Left lung (tissue), 10 donors: ENCODE measurements around the gene SLC12A5. TPM values are rescaled to one million over a fixed set of nuclear protein-coding genes. Genes with fewer than 3 reads are reported as not detected.

ENCODE experiments used
- ATAC-seq: fragments of 200-7000 bp; cut with Tn5 transposase; one replicate; pipeline ENCODE4 v1.9.1; 2020; ENCODE audit warnings: moderate library complexity
- DNase-seq, 4 donors: peaks; one replicate each; pipeline ENCODE4 v3.0.0-alpha.2; 2013 to 2020
- H3K27ac ChIP-seq, 2 donors: fragments of 200-600 bp; sonication (generic) in 1 of 2; one replicate each; pipeline versions ENCODE4 v1.5.0 to v1.8.0; 2020 to 2021
- H3K27me3 ChIP-seq, 2 donors: fragments of 200-600 bp; sonication (generic) in 1 of 2; one replicate each; pipeline versions ENCODE4 v1.5.0 to v1.8.0; 2020 to 2021
- H3K36me3 ChIP-seq, 2 donors: fragments of 200-600 bp; sonication (generic) in 1 of 2; one replicate each; pipeline versions ENCODE4 v1.5.0 to v1.8.0; 2020 to 2021
- H3K4me1 ChIP-seq, 2 donors: fragments of 200-600 bp; one replicate each; pipeline ENCODE4 v1.8.0; 2021
- H3K4me3 ChIP-seq, 2 donors: fragments of 200-600 bp; sonication (generic) in 1 of 2; one replicate each; pipeline versions ENCODE4 v1.5.0 to v1.8.0; 2020 to 2021; ENCODE audit warnings: mild to moderate bottlenecking in 1 of 2
- H3K9me3 ChIP-seq, 2 donors: fragments of 200-600 bp; sonication (generic) in 1 of 2; one replicate each; pipeline versions ENCODE4 v1.5.0 to v1.8.0; 2020 to 2021
- intact Hi-C, 2 donors: fragments of 100-400 bp; cut with DNase I; formaldehyde crosslinking; loops; one replicate each; pipeline versions ENCODE4 v1.11.2 to v1.14.2; 2022
- polyA plus RNA-seq, 6 donors: library from polyadenylated mRNA; unstranded; fragments of 120-200 nt; gene quantifications; one replicate each; pipeline ENCODE4 v1.2.1, GENCODE V29; 2013; ENCODE audit not compliant: insufficient read length in 6 of 6
- total RNA-seq, 2 donors: library from RNA; stranded (reverse); fragmentation: NEBNext Ultra II Directional; extraction: Animal tissue kit (Norgen Biotek cat#: 25700); gene quantifications; one replicate each; pipeline ENCODE4 v1.2.1, GENCODE V29; 2021
- TF ChIP-seq, protein P1 (sequence below), 2 donors: fragments of 200-600 bp; sonication (generic) in 1 of 2; IDR thresholded peaks; one replicate each; pipeline versions ENCODE4 v1.5.0 to v1.8.0; 2021; ENCODE audit warnings: antibody characterized with exemption in 2 of 2
- donor health status: DM: no; HTN: yes; CAD: no.
- donor health status: DM: no; HTN: no; CAD: no.

SLC12A5 gene
- total and polyA plus RNA-seq, 8 donors, result 0.71 to 2.9 (median 1.5) TPM

DNA sequence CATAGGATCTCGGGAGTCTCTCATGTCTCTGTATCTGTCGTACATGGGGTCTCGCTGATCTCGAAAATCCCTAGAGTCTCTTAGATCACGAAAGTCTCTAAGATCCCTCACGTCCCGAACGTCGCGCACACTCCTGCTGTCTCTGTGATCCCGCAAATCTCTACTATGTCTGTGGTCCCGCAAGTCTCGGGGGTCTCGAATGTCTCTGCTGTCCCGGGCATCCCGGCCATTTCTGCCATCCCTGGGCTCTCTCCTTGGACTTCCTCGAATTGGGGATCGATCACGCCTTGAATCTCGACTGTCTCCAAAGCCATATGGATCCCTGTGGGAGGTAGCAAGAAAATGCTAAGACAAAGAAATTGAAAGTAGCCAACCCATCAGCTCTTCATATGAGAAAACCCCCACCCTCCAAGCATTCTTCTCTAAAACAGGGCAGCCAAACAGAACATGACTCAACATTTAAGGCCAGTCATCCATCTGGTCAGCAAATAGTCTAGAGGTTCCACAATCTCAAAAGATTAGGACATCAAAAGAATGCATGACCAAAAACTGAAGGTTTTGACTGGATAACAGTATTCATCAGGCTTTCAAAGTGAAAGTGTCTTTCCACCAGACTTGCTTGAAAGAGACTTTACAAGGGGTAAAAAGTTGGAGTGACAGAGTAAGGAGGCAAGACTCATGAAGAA lies 41.3 kb downstream of the SLC12A5 start:
- Histone ChIP-seq H3K27ac (no peak overlapping the region), H3K4me3 (no peak overlapping the region), H3K9me3 (no peaks in the 10 kb centered on the region), H3K36me3 (peaks cover 0 to 64% of the 10 kb centered on the region in 2 donors), H3K4me1 (no peaks in the 10 kb centered on the region), H3K27me3 (no peaks in the 10 kb centered on the region)
- intact Hi-C loops, result no loop called here
- DNase-seq (no peak), ATAC-seq (no peak)
- TF ChIP-seq, protein P1, sequence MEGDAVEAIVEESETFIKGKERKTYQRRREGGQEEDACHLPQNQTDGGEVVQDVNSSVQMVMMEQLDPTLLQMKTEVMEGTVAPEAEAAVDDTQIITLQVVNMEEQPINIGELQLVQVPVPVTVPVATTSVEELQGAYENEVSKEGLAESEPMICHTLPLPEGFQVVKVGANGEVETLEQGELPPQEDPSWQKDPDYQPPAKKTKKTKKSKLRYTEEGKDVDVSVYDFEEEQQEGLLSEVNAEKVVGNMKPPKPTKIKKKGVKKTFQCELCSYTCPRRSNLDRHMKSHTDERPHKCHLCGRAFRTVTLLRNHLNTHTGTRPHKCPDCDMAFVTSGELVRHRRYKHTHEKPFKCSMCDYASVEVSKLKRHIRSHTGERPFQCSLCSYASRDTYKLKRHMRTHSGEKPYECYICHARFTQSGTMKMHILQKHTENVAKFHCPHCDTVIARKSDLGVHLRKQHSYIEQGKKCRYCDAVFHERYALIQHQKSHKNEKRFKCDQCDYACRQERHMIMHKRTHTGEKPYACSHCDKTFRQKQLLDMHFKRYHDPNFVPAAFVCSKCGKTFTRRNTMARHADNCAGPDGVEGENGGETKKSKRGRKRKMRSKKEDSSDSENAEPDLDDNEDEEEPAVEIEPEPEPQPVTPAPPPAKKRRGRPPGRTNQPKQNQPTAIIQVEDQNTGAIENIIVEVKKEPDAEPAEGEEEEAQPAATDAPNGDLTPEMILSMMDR (IDR thresholded peaks at IDR 0.05), result no peak

DNA sequence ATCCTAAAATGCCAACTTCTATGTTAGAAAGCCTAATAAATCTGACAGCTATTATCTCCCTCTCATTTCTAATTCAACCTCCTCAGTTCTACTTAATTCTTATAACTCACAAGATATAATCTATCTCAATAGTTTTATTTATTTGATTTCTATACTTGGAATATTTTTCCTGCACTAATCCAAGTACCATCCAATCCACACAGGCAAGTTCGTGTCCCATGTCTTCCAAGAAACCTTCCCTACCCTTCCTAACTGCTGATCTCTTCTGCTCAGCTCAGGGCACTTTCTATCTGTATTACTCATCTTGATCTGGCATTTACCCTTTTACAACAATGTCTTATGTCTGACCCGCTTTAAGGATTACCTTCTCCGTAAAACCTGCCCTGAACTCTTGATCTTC lies 42.6 kb downstream of the SLC12A5 start:
- Histone ChIP-seq H3K9me3 (no peaks in the 10 kb centered on the region), H3K27ac (no peak overlapping the region), H3K4me3 (no peak overlapping the region), H3K4me1 (no peaks in the 10 kb centered on the region), H3K36me3 (peaks cover 0 to 61% of the 10 kb centered on the region in 2 donors), H3K27me3 (no peaks in the 10 kb centered on the region)
- intact Hi-C loops, result no loop called here
- TF ChIP-seq, protein P1 (IDR thresholded peaks at IDR 0.05), result no peak
- DNase-seq (no peak), ATAC-seq (no peak)

DNA sequence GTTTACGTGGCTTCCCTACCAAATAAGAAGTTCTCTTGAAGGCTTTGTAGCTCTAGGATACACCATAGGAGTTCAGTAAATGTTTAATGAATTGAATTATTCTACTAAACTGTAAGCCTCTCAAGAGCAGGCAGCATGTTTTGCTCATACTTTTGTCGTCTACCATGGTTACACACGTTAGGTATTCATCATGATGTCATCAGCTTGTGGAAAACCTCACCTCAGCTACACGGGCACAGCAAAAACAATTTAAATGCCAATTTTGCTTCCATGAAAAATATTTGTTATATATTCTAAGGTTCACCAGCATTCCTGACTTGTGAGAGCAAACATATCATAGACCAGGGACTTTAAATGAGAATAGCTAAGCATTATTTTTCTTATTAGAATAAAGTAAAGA lies 44.0 kb downstream of the SLC12A5 start:
- H3K27me3 ChIP-seq, result no peaks in the 10 kb centered on the region
- H3K36me3 ChIP-seq, result peaks cover 0 to 56% of the 10 kb centered on the region in 2 donors
- no peak for ATAC-seq

DNA sequence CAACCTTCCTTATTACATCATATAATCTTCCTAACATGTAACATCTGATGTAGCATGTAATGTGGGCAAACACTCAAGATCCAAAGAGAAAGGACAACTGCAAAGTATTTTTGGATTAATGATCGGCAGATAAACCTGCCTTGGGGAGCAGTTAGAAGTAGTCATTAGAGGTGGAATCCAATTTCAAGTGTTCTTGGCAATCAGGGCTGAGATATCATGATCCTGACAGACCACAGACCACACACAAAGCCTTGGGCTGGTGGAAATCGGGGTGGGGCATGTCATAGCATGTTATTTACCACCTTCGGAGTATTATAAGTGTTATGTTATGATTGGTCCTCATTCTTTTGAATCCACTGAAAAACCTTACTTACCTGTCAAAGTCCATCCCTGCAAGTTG lies 44.4 kb downstream of the SLC12A5 start:
- intact Hi-C loops, result no loop called here
- ATAC-seq (no peak), DNase-seq (no peak)
- Histone ChIP-seq H3K9me3 (no peaks in the 10 kb centered on the region), H3K36me3 (peaks cover 0 to 56% of the 10 kb centered on the region in 2 donors), H3K27ac (no peak overlapping the region), H3K4me1 (no peaks in the 10 kb centered on the region), H3K27me3 (no peaks in the 10 kb centered on the region), H3K4me3 (no peak overlapping the region)
- TF ChIP-seq, protein P1 (IDR thresholded peaks at IDR 0.05), result no peak

More for the DNA sequence above, 44.0 kb downstream of the SLC12A5 start:
- H3K4me3 ChIP-seq, result no peak overlapping the region
- H3K27ac ChIP-seq, result no peak overlapping the region
- H3K9me3 ChIP-seq, result no peaks in the 10 kb centered on the region
- DNase-seq, result no peak
- TF ChIP-seq, protein P1 (IDR thresholded peaks at IDR 0.05), result no peak
- intact Hi-C loops, result no loop called here
- no peaks in the 10 kb centered on the region for H3K4me1 ChIP-seq

DNA sequence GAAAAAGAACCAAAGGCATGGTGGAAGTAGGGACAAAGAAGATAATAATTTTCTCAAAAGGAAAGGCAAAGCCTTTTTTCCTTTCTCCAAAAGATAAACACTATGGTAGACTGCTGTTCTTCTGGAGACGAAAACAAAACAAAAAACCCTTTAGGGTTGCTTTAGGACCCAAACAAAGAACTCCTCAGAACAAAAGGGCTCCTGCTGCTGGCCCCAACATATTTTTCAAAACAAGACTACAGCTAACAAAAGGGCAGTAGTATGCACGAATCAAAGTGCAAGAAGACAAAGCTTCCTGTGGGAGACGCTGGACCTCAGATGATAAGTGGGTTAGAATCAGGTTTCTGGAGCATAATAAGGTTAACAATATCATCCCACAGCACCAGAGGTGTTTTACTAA lies 45.0 kb downstream of the SLC12A5 start:
- Histone ChIP-seq H3K36me3 (peaks cover 0 to 56% of the 10 kb centered on the region in 2 donors), H3K9me3 (no peaks in the 10 kb centered on the region), H3K4me1 (no peaks in the 10 kb centered on the region), H3K4me3 (no peak overlapping the region), H3K27ac (no peak overlapping the region), H3K27me3 (no peaks in the 10 kb centered on the region)
- intact Hi-C loops, result no loop called here
- no peak for DNase-seq
- no peak for ATAC-seq
- TF ChIP-seq, protein P1 (IDR thresholded peaks at IDR 0.05), result no peak
